NCI-H2081 (cell line): ENCODE measurements around the gene SV2A.
A peak's percentile ranks its signal among the peaks of the same experiment; 100 is the strongest.
"Not testable (repeated sequence)": the region's sequence is repeated elsewhere in the genome, so short reads cannot be mapped to it uniquely, and the experiment has no call there.

Experiments used
- DNase-seq, 2 experiments: peaks; one replicate each; lab custom pipeline; 2025; lab: John Stamatoyannopoulos, UW

The SV2A gene

GRCh38 chr1:149917571-149918144 lies at the start of gene SV2A:
Gene SV2A, minus strand, starts transcription at chr1:149917844. Its CDS starts 4,004 bp downstream, at chr1:149913840.
- DNase-seq, result peak; percentile 87 to 88

- DNase-seq, result no peak
Observed at GRCh38 chr1:149967041-149967440, 49.4 kb upstream of the SV2A start.

- DNase-seq, result no peak
Observed at GRCh38 chr1:149966405-149966804, 48.8 kb upstream of the SV2A start.

DNA sequence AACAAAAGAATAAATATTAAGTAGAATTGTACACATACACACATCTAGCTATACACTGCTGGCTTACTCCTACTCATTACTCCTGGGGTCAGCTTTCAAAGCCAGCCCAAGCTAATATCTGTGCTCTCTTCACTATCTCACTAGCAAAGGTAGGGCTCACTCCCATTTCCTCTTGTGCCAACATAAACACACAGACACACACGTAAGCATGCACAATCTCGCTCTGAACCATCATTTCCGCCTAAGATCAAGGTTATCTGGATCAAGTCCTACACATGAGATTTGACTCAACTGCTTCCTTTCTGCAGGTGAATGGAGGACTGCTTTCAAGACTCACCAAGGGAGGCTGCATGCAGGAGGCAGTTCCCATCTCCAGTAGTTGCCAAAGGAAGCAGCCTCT lies 47.8 kb upstream of the SV2A start:
- DNase-seq, result no peak

GRCh38 chr1:149963358-149963757 lies 45.7 kb upstream of the SV2A start:
- no peak for DNase-seq

DNA sequence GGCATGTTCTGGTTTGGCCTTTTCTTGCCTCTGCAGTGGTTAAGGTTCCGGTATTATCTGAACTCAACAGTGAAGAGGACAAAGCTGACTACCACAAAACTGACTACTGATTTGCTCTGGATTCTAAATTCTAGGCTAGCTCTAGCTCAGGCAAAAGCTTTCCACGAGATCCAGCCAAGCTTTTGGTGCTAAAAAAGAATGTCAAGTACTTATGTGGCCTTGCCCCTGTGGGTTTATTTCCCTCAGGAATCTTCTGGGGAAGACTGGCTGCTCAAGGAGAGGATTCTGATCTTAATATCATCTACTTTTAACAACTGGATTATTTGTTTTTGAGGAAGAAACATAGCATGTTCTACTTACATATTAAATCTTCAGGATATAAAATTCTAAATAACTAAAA lies 45.1 kb upstream of the SV2A start:
- DNase-seq, result no peak

DNA sequence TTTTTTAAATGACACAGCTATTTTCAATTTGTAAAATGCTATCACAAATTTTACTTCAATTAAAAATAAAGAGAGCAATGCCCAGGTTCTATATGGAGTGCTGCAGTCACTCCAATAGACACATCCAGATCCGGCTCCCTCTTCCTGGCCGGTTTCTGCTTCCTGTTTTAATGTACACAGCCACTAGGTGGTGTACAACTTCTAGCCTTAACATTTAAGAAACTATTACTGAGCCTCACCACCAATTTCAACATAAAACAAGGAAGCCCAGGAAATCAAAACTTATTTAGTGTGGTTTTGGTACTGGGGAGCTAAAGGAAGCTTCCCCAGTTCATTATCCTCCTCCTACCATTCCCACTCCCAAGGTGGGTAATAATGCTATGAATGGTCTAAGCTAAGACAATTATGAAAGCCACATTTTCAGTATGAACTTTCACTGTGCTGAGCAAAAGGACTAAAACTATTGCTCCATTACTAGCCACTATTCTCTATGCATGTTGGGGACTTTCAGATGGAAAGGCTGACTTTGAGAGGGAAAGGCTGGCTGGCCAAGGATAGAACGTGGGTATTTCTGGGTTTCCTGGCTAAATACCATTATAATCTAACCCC lies 44.5 kb upstream of the SV2A start:
- DNase-seq, result peak; percentile 76 to 80

DNA sequence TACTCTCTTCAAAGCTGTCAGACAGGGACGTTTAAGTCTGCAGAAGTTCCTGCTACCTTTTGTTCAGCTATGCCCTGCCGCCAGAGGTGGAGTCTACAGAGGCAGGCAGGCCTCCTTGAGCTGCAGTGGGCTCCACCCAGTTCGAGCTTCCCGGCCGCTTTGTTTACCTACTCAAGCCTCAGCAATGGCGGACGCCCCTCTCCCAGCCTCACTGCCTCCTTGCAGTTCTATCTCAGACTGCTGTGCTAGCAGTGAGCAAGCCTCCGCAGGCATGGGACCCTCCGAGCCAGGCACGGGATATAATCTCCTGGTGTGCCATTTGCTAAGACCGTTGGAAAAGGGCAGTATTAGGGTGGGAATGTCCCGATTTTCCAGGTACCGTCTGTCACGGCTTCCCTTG lies 39.9 kb upstream of the SV2A start:
- not testable (repeated sequence) for DNase-seq

DNA sequence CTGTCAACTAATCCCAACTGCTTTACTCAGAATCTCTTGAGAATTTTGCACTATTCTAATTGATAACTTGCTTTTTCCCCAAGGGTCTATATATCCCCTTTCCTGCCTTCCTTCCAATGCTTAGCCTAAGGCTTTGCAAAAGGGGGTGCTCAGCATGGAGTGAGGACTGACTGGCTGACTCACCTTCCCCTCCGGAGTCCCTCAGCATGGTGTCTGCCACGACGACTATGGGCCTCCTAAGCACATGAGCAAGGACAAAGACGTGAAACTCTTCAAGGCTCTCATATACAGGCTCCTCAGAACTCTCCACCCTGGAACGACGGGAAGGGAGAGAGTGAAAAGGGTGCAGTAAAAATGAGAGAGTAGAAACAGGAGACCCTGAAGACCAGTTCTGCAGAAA lies 32.3 kb upstream of the SV2A start:
- DNase-seq, result no peak

DNA sequence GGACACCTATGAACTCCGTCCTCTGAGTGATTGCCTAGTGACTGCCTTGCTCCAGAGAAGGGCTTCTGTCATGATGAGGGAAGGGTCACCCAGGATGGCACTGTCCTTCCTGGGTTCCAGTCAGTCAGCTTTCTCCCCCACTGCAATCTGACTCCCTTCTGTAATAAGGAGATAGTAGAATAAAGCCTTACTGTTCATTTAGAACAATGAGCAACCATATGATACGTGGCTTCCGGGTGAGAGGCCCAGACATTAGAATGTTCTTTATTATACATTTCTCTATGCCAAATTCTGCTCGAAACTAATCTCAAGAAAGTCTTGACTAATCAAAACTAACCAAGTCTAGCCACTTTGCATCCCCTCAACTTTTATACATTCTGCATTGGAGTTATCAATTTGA lies 27.6 kb upstream of the SV2A start:
- no peak for DNase-seq

GRCh38 chr1:149942885-149943284 lies 25.2 kb upstream of the SV2A start:
- no peak for DNase-seq

DNA sequence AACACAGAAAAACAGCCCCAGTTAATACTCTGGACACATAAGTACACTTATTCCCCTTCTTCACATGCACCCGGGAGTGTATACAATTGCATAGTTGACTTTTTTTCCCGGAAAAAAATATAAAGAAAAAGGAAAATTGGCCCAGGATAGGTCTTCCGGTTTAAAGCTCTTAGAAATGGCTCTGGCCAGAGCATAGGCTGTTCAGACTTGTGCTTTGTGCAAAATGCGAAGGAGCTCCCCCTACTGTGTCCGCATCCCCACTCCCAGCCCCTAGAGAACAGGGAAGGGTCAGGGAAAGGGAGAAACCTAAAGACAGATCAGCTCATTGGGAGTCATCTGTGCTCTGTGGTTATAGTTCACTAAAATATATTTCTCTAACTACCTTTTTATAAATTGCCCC lies 24.6 kb upstream of the SV2A start:
- peak in 1 of 2 experiments; percentile 16 for DNase-seq

GRCh38 chr1:149940427-149940826 lies 22.8 kb upstream of the SV2A start:
- DNase-seq, result no peak

GRCh38 chr1:149938668-149939003 lies 21.0 kb upstream of the SV2A start:
- DNase-seq, result not testable (repeated sequence)

DNA sequence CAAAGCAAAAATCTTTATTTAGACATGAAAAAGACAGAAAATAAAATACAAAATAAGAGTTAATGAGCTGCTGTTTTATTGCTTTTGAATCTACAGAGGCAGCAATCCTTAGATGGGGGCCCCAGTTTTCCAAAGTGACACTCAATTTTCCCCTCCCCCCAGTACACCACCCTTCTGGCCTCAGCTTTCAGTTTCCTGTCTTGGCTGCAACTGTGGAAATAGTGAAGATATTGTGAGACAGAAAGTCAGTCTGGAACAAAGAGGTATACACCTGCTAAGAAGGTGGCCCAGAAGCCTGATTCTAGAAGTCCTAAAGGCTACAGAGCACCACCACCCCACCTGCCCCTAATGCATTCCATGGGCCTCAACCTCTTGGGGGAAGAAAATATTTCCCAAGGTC lies 20.1 kb upstream of the SV2A start:
- DNase-seq, result no peak

- no peak for DNase-seq
Observed at GRCh38 chr1:149936992-149937705, 19.5 kb upstream of the SV2A start.

DNA sequence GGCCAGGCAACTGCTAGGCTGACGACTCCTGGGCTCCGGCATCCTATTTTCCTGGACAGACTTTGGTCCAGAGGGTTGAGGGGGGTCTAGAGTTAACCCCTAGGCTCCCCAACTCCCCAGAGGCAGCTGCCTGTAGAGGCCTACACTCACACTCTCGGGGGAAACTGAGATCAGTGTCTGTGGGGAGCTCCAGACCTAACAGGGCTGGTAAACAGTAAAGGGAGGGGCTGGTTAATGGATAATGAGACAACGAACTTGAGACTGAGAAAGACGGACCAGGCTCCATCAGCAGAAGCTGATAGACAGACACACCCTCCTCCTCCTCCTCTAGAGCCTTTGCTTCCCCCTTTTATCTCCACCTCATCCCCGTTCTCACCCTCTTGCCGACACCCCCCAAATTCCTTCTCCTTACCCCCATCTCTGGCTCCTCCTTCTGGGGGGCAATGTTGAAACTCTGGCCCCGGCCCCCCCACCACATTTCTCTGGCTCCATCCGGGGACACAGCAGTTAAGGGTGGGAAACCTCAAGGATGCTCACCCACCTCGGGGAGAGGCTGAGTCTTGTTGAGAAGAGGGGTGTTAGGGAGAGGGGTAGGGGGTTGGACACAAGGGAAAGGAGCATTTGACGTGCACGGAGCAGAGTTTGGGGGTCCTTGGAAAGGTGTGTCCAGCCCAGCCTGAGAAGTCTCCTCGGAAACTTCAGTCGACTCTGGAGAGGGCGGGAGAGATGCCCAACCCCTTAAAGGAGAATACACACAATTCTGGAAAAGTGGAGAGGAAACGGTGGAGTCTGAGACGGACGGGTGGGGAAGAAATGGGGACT lies 18.7 kb upstream of the SV2A start, which contains the start of gene MTMR11:
Gene MTMR11 (minus strand): TSS at position 710 of the 822 bp plus-strand sequence. CDS start 232 bp downstream, at position 478.
- DNase-seq, result no peak

GRCh38 chr1:149934356-149934755 lies 16.7 kb upstream of the SV2A start:
- no peak for DNase-seq

GRCh38 chr1:149933208-149933607 lies 15.6 kb upstream of the SV2A start:
- DNase-seq, result no peak

- no peak for DNase-seq
Observed at GRCh38 chr1:149932474-149932873, 14.8 kb upstream of the SV2A start.

DNA sequence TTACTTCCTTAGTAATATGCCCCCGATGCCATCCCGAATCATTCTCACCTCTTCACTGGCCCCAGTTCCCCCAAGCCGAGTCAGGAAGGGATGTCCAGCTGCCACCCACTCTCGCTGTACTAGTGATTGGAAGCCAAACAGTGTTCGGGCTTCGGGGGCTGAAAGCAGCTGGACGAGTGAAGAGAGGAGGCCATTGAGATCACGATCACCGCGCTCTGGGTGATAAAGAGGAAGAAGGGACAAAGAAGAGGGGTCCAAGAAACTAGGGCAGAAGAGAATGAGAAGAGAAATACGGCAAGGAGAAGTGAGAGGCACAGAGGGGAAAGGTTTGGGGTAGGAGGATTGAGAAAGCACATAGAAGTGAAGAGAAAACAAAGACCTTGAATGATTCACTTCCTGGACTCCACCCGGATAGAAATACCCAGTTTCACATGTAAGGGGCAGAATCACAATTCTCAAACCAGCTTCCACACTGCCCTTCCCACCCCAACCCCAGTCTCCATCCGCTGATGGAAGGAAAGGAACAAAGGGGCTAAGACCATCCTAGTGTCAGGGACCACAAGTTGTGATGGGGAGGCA lies 13.7 kb upstream of the SV2A start:
- no peak for DNase-seq

DNA sequence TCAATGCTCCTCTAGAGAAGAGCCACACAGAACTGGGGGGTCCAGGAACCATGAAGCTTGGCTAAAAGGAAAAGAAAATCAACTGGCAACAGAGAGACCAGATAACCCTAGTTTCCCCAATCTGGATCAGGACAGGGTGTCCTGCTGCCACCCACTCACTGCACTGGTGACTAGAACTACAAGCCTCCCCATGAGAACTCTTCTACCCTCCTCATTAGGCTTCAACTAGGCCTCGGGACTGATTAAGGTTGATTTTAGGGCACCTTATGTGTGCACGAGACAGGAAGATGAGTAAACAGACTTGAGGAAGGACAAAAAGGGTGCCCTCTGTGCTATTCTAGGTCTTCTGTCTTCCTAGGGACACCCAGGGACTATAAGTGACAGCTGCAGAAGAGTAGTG lies 12.2 kb upstream of the SV2A start:
- DNase-seq, result no peak
